HG02981 (cell line): ENCODE measurements around the gene ZNF222.

Experiments
- ATAC-seq: cut with Tn5 transposase; IDR thresholded peaks from one replicate; pipeline ENCODE4 v1.9.1; 2021; ENCODE audit warnings: mild to moderate bottlenecking, moderate library complexity; ENCODE audit not compliant: unreplicated experiment

The ZNF222 gene

DNA sequence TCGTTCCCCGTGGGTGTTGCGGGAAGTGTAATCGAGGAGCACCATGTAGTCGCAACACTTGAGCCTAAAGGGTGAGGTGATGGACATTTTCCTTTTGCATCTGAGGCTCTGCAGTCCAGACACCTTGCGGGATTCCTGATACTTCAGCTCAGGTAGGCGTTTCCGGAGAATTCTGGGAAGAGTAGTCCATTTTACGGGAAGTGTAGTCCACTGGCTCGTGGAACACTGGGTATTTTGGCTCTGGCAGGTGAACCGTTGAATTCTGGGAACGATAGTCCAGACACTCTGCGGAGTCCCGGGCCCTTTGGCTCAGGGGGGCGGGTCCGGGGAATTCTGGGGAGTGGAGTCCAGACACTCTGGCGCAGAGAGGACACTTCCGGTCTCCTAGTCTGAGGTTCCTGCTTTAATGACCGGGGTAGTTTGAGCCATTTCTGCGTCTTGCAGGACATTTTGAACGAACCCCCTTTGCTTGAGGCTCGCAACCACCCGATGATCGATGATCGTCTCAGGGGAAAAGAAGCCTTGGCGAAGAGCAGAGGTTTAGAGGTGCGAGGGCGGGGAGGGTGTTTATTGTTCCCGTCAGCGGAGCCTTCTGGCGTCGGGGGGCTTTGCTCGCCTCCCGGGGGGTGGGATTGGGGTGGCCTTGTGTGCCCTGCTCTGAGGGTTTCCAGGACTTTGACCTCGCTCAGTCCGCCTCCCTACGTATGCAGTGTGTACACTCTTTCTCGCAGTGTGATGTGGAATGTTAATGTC lies 26.6 kb downstream of the ZNF222 start, which contains the start of gene ZNF223:
Gene ZNF223, plus strand, starts transcription at position 387 of the 753 bp plus-strand sequence. CDS start 3,141 bp downstream, outside the sequence.
- ATAC-seq, result peak; percentile 65

DNA sequence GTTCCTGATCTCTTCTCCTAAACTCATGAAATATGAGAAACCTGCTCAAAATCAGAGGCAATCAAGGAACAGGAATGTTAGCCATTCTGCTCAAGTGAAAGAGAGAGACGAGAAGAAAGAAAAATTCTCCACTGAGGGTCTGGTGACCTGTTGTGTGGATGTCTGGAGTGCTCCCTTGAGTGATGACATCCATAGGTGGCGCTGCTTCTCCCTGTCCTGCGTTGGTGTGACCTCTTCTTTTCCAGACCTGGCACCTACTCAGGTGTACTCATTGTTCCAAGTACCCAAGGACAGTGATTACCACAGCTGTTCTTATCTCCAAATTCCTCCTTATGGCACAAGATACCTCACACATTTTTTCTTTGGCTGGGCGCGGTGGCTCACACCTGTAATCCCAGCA lies 30.7 kb downstream of the ZNF222 start:
- ATAC-seq, result no peak

DNA sequence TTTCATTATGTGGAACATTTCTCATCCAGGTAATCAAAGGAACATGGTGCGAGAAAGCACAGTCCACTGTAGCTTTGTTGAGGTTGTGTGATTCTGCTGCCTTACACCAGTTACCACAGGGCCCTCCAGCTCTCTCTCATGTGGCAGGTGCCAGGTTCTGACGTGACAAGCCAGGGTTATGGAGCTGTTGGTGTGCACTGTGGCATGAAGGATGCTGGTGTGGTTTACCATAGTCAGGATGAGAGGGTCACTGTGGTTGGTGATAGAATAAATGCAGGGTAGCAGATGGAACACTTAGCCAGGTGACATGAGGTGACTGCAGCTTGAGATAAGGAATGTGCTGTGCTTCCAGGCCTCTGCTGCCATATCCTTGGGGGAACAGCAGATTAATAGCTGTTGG lies 34.0 kb downstream of the ZNF222 start:
- no peak for ATAC-seq

DNA sequence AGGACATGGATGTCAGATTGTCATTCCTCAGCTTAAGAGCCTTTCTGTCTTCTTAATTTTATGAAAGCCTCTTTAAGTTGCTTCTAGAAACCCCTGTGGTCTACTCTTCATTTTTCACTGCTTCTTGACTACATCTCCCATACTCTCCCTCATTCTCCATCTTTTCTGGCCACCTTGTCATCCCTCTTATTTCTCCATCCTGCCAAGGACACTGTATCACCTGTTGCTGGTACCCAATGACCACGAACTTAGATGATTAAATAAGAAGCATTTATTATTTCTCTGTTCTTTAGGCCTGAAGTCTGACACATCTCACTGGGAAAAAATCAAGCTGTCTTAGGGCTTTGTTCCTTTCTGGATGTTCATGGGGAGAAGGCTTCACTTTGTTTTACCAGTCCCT lies 35.9 kb downstream of the ZNF222 start:
- ATAC-seq, result no peak

DNA sequence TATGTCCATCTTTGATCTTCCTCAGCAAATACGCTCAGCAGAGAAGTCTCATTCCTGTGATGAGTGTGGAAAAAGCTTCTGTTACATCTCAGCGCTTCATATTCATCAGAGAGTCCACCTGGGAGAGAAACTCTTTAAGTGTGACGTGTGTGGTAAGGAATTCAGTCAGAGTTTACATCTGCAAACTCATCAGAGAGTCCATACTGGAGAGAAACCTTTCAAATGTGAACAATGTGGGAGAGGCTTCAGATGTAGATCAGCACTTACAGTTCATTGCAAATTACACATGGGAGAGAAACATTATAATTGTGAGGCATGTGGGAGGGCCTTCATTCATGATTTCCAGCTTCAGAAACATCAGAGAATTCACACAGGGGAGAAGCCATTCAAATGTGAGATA lies 41.1 kb downstream of the ZNF222 start:
- ATAC-seq, result no peak

DNA sequence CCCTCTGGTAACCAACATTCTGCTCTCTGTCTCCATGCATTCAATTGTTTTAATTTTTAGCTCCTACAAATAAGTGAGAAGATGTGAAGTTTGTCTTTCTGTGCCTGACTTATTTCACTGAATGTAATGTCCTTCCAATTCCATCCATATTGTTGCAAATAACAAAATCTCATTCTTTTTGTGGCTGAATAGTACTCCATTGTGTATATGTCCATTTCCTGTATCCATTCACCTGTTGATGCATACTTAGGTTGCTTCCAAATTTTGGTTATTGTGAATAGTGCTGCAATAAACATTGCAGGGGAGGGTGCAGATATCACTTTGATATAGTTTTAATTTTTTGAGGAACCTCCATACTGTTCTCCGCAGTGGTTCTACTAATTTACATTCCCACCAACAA lies 44.2 kb downstream of the ZNF222 start:
- ATAC-seq, result no peak

DNA sequence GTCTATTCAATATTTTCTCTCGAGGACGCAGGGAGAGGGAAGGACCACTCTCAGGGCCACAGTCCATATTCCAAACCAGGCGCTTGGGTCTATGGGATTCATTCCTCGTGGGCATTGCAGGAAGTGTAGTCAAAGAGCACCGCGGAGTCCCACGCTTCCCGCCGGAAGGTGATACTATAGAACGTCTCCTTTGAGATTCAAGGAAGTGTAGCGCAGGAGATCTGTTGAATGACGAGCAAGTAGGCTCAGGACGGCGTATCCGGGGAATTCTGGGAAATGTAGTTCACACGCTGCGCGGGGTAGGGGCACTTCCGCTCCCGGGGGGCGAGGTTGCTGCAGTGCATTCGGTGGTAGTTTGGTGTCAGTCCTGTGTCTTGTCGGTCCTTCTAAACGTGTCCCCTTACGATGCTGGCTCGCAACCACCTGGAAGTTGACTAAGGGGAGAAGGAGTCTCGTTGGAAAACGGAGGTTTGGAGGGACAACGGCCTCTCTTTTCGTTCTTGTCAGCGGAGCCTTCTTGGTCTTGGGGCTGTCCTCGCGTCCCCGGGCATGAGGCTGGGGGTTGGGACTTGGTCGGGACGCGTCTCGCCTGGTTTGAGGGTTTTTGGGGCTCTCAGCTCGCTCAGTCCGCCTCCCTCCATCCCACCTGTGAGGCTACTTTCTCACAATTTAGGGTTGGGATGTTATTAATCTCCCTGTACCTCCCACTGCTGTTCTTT lies 46.8 kb downstream of the ZNF222 start, which contains the start of gene ZNF284:
Gene ZNF284, plus strand, starts transcription at position 336 of the 719 bp plus-strand sequence. CDS start 4,231 bp downstream, outside the sequence.
- no peak for ATAC-seq

DNA sequence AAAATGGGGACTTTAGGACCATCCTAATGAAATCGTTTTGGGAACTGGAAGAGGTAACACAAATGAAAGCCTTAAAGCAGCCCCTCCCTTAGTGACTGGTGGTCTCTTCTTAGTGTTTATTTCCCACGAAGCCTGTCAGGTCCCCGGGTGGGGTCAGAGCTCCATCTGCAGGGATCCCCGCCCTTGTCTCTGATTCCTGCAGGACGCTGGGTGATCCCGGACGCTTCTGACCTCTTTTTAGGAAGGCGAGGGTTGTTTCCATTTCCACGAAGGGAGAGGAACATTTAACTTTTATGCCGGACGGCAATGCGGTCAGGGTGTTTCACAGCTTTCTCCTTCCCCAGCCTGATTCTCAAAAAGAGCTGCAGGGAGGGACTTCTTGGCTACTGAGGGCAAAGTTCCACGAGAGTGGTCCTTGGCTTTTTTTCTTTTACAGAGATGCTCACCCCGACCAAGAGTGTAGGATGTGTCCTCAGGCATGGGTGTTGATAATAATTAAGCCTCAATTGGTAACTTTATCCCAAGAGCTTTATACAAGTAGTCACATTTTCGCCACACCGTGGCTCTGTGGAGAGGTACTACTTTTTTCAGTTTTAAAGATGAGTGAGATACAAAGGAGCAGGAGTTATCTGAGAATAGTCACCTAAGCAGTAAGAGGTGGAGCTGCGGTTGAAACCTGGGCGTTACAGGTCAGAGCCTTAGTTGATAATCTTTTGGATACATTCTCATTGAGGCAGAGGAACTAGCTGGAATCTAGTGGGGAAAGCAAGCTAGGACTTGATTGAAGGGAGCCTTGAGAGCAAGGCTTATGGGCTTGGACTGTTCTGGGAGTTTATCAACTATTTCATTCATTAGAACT lies 47.6 kb downstream of the ZNF222 start:
- ATAC-seq, result no peak

DNA sequence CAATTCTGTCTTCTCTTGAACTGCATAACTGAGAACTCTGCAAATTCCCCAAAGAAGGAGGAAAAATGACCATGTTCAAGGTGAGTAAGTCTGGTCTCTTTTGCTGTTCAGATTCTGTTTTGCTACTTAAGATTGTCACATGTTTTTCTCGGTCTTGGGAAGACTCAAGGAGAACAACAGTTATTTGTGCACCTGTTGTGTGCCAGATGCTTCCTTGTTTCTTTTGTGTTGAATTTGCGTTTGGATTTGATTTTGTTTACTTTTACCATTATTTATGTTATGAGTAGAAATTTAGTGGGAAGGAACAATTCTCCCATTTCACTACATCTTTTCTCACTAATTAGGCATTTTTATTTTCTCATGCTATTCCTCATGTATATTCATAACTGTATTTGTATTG lies 51.1 kb downstream of the ZNF222 start:
- no peak for ATAC-seq
